Hindlimb muscle (tissue), 1 donor: ENCODE measurements around the gene PI16. TPM values are rescaled to one million over a fixed set of nuclear protein-coding genes. Genes with fewer than 3 reads are reported as not detected.
A peak's percentile ranks its signal among the peaks of the same experiment; 100 is the strongest.
"Not testable (repeated sequence)": the region's sequence is repeated elsewhere in the genome, so short reads cannot be mapped to it uniquely, and the experiment has no call there.

Experiments used
- DNase-seq: peaks from one replicate; pipeline ENCODE4 v3.0.0-alpha.2; 2013
- polyA plus RNA-seq: library from polyadenylated mRNA; unstranded; fragments of 120-200 nt; gene quantifications from one replicate; pipeline ENCODE4 v1.2.1, GENCODE V29; 2013; ENCODE audit not compliant: insufficient read length

Gene PI16
- polyA plus RNA-seq, 1 donor: 17.2 TPM

DNA sequence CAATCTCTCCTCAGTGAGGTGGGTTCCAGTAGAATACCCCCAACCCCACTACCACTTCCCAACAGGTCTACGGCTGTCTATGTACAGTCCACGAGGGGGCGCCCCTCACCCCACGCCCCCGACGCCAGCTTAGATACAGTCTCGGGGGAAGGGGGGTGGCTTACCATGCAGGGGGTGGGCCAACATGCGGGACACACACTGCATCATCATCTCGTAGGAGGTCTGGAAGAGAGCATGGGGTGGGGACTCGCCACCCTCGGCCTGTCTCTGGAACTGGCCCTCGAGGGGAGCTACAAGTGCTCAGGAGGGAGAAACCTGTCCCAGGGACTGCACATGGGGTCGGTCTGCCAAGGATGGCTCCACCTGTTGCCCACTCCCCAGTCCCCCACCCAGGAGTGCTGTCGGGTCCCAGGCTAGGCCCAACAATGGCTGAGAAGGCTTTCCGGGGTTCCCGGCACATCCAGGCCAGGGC lies 23.0 kb downstream of the PI16 start:
- no peak for DNase-seq

DNA sequence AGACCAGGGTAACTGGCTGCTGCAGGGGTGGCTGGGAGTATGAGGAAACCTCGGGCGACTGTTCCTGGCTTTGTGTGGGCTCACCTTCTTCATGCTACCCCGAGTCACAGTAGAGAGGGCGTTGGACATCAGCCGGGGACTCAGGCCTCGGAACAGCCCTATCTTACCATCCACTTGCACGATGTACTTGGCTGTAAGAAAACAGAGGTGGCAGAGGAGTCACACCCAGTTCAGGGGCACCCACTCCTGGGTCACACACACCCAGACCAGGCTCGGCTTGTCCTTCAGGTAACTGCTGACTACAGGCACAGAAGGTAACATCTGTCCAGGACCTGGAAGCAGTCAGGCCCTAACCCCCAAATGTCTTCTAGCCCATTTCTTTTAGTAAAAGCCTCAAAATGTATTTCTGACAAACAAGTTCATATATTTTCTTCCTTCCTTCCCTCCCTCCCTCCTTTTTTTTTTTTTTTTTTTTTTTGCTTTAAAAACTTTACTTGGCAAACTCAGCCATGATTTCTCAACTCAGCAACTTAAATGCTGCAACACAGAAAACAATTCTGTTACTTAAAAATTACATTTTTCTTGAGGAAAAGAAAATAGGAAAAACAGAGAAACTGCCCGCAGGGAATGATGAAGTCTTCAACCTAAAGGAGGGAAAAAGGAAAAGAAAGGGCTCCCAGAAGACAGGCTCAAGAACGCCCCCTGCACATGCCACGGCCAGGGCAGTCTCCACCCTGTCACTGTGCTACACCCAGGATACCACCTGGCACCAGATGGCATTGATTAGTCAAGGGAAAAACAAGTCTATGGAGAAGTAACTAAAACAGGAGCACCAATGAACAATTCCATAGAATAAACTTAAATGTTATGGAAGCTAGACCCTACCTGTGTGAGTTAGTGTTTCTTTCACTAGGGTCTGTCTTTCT lies 24.1 kb downstream of the PI16 start:
- no peak for DNase-seq

DNA sequence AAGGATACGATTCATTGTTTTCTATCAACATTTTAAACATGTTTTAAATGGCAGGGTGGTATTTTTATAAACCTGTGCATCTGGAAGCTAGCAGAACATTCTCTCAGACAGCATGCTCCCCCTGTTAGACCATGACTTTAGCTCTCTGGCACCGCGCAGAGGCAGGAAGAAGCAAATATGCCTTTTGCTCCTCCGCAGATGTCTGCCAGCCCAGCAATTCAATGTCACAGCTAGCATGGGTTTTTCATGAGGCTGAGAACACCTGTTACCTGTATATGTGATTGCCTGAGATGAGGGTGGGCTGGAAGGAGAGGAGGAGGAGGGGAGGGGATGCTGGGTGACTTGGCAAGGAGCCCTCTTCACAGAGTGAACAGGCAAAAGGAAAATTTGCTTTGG lies 24.8 kb downstream of the PI16 start:
- peak; percentile 78 for DNase-seq

DNA sequence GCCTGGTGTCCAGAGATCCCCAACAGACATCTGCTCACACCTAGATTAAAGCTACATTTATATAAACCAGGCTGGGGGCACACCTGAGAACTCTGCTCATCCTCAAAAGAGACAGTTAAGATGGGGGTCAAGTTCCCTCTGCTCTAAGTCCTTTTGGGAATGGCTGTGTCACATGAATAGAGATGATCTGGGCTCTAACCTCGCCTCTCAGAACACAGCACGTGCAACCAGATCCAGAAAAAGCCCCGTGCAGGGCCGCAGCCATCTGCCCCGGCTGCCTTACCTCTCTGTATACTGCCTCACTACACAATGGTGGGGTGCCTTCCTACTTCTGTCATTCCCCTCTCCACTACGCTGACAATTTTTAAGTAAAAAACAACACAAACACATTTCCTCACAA lies 25.6 kb downstream of the PI16 start:
- DNase-seq: no peak

DNA sequence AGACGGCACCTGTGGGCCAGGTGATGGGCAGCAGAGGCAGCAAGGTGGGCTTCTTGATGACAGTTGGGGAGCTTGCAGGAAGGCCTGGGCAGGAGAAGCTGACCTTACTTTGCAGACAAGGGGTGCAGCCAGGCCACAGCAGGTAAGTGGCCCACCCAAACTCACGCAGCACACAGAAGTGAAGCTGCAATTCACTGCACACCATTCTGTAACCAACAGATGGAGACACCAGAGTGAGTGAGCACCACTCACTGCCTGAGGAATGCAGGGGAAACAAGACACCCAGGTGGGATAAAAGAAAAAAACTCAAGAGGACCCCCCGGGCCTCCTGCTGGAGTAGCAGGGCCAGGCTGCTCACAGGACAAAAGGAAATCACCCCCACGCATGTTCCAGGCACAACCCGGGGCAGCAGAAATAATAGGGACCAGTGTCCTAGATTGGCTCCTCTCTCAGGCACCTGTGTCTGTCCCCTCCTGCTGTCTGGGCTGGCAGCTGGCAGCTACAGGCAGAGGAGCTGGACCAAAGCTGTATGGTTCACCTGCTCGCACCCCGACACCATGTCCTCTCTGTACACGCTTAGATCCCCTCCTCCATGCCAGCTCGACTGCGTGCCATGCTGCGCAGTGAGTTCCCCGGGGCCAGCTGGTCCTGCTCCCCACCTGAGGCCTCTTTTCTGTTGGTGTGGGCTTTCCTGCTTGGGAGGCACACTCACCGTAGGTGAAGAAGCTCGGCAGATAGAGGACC lies 26.5 kb downstream of the PI16 start:
- DNase-seq: no peak

DNA sequence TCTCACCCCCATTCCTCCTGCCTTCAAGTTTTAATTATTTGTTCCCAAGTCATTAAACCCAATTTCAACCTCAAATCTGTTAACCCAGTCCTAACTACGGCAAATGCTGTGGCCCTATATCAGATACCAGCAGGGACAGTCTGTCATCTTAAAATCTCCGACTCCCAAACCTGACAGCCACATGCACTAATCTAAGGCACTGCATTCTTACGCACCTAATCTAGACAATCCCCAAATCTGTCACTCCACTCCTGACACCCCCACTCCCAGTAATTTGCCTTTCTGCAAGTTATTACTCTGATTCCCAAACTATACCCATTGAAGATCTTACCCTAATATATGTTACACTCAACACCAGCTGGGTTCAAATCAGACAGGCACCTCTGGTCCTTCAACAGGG lies 29.0 kb downstream of the PI16 start:
- DNase-seq: no peak

DNA sequence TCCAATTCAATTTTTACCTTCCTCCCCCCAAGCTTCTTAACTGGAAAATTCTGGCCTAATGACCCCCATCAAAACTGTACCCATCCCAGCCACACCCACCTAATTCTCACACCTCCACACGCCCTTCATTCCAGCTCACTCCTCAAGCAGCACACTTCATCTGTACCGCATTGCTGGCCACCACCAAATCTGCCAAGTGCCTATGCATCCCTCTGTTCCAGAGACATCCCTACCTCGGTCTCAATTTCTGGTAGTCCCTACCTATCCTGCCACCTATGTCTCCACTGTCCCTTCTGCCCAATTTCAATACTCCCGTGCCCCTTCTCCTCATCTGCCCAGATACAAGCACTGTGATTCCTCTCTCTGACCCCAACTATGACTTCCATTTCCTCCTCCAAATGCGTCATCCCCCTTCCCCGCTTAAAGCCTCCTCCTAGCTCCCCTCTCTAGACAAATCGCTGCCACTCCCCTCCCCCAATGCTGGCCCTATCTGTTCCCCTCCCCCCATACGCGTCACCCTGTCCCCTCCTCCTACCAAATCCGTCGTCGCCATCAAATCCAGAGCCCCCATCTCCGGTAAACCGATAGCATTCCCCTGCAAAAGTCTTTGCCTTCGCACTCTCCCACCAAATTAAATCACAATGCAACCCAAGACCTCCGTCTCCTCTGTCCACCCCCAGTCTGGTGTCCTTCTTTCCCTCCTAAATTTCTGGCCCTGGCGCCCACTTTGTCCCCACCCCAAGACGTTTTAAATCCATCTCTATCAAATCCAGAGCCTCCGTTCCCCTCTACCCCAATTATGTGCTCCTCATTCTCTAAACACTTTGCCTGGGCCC lies 30.3 kb downstream of the PI16 start:
- DNase-seq: peak; percentile 67

DNA sequence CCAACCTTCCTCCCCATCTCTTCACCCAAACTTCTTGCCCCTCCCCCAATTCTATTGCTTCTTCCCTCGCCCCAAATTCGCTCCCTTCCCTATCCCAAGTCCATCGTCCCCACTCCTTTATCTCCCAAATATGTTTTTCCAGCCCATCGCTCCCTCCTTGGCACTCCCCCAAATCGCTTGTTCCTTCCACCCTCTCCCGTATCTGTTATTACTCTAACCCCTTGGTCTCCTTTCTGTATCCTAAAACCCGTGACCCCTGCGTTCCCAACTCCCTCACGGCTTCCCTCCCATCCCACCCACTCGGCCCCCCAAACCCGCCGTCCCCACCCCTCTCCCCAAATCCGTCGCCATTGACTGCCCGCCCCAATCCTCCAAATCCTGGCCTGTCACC lies 30.9 kb downstream of the PI16 start:
- DNase-seq: no peak

DNA sequence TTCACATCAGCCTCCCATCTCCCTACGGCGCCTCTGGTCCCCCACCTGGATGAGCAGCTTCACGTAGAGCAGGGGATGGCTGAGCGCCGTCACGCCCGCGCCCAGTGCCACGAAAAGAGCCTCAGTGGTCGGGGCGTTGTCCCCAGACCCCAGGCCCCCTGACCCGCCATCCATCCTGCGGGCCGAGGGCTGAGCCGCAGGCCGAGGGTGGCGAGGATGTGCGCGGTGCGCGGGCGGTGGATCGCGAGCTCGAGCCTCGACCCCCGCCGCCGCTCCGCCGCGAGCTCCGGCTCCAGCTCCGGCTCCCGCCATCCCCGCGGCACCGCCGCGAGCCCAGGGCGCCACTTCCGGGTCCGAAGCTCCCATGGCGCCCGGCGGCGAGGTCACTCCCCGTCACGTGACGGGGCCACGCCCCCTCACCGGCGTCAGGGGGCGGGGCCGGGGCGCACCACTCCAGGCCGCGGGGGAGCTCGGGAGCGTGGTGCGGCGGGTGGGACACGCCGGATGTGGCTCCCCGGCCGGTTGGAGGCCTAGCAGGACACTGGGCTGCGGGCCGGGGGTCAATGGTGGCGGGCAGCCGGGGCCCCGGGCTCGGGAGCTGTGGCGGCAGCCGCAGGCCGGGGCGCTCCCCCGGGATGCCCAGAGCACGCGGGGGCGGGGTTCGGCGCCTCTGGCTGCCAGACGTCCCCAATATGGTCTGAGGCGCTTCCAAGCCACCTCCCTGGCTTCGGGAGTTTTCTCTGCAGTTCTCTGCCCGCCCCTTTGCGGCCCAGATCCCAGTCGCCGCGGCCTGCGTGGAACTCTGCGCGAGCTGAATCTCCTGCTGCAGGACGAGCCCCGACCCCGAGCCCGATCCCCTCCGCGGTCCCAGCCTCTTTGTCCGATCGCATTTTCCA lies 31.5 kb downstream of the PI16 start, which contains the start of gene MTCH1:
MTCH1 (minus strand) TSS at position 389 of the 896 bp plus-strand sequence; CDS start at position 366, 23 bp downstream.
- DNase-seq: peak; percentile 94

DNA sequence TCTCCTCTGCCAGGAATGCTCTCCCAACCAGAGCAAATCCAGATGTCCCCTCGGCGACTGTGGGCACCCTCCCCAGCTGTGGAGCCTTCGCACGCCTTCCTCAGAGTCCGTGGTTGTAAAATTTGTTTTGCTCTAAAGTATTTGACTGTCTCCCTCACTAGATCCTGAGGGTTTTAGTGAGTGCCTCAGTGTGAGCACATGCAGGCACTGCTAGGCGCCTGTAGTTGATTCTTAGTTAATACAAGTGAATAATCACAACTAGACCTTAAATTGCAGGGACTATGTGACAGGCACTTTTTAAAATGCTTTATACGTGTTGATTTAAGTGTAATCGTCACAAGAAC lies 32.1 kb downstream of the PI16 start:
- DNase-seq: no peak

DNA sequence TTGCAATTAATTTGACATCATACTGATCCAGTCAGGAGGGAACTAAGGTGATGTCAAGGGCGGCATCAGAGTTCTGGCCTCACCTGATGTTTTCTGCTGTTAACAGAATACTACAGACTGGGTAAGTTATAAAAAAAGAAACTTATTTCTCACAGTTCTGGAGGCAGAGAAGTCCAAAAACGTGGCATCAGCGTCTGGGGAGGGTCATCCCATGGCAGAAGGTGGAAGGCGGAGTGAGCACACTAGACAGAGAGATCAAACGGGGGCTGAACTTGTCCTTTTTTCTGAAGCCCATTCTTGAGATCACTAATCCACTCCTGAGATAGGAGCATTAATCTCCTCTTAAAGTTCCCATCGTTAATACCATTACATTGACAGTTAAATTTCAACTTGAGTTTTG lies 34.7 kb downstream of the PI16 start:
- no peak for DNase-seq

DNA sequence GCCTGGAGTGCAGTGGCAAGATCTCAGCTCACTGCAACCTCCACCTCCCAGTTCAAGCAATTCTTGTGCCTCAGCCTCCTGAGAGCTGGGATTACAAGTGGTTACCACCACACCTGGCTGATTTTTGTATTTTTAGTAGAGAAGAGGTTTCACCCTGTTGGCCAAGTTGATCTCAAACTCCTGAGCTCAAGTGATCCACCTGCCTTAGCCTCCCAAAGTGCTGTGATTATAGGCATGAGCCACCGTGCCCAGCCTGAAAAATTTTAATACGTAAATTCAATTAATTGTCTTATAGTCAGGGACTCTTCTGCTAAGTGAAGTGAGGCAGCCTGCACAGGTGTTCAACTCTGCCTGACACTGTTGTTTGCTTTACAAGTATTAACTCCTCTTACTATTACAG lies 35.9 kb downstream of the PI16 start:
- not testable (repeated sequence) for DNase-seq

DNA sequence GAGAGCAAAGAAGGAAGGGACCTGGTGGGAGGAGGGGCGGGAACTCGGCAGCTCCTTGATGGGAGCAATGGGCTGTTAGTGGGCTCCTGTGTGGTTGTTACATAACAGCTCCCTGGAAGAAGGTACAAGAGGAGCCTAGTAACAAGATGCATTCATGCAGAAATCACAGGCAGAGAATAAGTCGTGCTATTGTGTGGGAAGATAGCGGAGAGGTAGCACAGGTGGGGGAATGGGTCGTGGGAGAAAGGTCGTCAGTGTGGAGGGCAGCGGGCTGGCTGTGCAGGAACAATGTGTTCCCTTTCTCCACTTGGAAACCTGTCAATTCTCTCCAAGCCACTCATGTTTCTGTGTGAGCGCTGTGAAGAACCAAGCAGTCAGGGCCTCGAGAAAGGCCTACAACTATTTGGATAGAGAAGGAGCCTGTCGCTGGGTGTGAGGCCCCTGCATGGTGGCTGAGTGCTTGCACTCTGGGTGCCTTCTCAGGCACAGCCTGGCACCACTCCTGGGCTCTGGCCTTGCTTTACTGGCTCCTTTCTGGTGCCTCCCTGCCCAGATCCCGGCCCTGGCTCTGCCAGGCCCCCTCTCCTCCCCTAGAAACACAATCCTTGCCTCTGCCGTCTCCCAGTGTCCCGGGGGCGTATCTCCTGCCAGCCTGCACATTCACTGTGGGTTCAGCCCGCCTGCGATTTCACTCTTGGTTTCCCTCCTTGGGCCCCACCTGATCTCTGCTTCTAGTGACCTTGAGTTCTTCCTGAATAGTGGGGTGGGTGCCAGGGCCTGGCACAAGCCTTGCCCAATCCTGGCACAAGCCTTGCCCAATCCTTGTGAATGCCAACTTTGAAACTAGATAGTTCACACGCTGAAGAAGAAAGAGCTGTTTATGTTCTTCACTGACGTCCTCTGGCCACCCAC lies 43.5 kb downstream of the PI16 start:
- no peak for DNase-seq

DNA sequence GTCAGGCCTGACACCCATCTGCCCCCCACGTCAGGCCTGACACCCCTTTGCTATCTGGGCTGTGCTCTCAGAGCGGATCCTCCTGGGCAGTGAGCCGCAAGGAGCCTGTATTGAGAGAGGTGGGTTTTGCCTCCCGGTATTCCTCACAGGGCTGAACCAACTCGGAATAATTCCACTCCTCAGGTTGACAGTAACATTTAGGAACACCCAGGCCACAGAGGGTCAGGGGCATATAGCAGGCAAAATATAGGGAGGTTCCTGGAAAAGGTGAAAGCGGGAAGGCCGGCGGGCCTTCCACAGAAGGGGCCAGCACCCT lies 44.1 kb downstream of the PI16 start:
- no peak for DNase-seq

DNA sequence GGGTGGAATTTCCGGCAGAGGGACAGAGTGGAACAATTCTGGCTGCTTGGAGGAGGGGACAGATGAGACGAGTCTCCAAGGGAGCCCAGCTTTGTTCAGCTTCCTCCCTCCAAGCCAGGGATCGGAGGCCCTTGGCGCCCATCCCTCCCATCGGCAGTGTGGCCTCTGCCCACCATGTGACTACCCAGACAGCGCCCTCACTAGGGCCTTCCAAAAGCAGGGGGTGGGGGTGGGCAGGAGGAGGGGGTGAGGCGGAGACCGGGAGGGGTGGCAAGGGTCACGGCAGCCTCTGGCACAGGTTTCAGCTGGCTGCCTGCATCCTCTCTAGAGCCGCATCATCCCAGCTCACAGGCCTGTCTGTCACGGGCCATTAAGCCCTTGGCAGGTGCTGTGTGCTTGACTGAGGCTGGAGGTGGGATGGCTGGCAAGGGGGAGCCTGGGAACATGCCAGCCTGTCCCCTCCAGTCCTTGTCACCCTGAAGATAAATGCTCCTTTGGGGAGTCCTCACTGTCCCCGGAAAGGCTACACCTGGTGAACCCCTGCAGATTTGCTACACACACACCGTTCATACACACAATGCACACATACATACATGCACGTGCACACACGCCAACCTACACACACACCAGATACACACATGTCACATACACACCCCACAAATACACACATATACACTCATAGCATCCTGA lies 44.7 kb downstream of the PI16 start:
- DNase-seq: no peak

DNA sequence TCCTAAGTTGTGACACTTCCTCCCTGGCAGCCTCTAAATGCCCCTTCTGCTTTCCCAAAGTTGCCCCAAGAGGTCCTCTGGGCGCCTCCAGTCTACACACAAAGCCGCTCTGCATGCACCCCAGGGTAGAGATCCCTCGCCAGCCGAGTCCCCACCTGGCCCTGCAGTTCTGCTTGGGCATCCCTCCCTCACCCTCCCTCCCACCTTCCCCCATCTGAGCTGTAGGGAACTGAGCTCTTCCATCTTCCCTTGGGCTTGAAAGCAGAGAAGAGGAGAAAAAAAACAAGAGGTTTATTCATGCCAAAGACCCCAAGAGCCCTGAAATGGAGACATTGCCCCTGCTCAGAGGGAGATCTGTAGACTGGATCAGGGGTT lies 45.2 kb downstream of the PI16 start:
- no peak for DNase-seq

DNA sequence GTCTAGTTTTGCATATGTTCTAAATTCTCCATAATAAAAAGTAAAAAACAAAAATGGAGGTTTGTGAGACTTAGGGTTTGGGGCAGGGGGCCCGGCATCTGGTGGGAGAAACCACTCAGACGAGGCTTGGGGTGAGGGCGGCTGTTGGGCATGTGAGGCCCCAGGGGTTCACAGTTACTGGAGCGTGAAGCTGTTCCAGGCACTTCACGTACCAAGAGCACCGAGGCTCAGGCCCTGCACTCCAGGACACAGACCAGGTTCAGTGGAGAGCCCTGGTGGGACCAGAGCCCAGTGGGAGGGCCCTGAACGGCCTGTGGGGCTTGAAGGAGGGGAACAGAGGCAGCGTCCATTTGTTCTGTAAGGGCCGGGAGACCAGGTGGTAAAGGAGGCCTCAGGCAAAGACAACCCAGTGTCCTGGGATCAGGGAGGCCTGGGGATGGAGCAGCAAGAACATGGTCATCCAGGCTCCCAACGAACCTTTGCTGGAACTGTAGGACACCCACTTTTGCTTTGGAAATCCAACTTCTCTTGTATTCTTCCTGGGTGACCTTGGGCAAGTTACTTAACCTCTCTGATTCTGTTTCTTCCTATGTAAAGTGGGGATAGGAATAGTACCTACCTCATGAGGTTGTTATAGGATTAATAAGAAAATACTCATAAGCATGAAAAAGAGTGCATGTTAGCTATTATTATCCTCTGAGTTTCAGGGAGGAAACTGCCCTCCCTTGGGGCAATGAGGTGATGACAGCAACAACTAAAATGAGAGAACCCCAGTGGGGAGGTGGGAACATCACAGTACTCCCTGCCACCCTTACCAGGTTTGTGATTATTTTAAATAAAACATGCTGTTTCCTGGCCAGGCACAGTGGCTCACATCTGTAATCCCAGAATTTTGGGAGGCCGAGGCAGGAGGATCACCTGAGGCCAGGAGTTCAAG lies 49.8 kb downstream of the PI16 start:
- no peak for DNase-seq

DNA sequence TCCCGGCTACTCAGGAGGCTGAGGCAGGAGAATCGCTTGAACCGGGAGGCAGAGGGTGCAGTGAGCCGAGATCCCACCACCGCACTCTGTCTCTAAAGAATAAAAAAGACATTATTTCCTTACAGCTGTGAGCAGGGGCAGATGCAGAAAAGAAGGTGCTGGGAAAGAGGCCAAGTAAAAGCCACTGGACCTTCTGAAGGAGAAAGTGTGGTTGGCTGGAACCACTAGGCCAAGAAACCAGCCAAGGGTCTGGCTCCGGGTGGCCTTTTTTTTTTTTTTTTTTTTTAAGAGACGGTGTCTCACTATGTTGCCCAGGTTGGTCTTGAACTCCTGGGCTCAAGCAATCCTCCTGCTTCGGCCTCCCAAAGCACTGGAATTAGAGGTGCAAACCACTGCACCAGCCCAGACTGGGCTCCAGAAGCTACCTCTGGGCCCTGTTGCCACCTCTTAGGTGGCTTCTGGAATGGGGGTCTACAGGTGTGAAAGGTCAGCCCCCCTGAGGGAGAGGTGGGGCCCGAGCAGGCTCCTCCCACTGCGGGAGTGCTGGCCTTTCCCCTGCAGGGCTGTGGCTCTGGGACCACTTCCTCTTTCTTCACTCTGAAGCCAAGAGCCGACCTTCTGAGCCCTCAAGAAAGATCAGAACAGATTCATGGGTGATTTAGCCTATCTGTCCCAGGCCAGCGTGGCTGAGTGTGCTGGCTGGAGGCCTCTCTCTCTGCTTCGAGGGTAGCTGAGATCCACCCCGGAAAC lies 50.7 kb downstream of the PI16 start, which contains the start of gene FGD2:
FGD2 (plus strand) TSS at position 595 of the 750 bp plus-strand sequence. CDS start 163 bp downstream, outside the sequence.
- no peak for DNase-seq
